Measurements from ENCODE around the gene ROBO2.

DNA sequence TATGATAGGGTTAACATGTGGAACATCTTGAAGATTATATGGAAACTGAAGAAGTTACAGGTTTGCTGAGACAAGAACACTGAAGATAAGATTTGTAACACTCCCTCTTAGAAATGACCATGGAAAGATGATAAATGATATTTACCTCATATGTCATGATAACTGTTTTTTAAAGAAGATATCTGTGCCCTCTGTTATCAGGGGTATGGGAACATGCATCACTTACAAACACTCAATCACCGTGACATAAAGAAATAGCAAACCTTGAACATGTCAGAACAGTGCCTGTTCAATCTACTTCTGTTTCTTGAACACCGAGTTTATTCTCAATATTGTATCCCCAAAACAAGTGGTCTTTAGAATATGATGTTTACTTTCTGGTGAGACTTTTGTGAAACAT is 149.4 kb downstream of the ROBO2 start:
- TF ChIP-seq, protein P1, sequence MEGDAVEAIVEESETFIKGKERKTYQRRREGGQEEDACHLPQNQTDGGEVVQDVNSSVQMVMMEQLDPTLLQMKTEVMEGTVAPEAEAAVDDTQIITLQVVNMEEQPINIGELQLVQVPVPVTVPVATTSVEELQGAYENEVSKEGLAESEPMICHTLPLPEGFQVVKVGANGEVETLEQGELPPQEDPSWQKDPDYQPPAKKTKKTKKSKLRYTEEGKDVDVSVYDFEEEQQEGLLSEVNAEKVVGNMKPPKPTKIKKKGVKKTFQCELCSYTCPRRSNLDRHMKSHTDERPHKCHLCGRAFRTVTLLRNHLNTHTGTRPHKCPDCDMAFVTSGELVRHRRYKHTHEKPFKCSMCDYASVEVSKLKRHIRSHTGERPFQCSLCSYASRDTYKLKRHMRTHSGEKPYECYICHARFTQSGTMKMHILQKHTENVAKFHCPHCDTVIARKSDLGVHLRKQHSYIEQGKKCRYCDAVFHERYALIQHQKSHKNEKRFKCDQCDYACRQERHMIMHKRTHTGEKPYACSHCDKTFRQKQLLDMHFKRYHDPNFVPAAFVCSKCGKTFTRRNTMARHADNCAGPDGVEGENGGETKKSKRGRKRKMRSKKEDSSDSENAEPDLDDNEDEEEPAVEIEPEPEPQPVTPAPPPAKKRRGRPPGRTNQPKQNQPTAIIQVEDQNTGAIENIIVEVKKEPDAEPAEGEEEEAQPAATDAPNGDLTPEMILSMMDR (IDR thresholded peaks at IDR 0.05 in 2 of 3, conservative IDR thresholded peaks at IDR 0.05 in 1 of 3; ENCODE audit: borderline replicate concordance in 1 of 3, insufficient read depth in 1 of 3, low read depth in 2 of 3, low read length in 2 of 3): no peak
- TF ChIP-seq, protein P2, sequence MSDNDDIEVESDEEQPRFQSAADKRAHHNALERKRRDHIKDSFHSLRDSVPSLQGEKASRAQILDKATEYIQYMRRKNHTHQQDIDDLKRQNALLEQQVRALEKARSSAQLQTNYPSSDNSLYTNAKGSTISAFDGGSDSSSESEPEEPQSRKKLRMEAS (IDR thresholded peaks at IDR 0.05): no peak
- TF ChIP-seq, protein P3, sequence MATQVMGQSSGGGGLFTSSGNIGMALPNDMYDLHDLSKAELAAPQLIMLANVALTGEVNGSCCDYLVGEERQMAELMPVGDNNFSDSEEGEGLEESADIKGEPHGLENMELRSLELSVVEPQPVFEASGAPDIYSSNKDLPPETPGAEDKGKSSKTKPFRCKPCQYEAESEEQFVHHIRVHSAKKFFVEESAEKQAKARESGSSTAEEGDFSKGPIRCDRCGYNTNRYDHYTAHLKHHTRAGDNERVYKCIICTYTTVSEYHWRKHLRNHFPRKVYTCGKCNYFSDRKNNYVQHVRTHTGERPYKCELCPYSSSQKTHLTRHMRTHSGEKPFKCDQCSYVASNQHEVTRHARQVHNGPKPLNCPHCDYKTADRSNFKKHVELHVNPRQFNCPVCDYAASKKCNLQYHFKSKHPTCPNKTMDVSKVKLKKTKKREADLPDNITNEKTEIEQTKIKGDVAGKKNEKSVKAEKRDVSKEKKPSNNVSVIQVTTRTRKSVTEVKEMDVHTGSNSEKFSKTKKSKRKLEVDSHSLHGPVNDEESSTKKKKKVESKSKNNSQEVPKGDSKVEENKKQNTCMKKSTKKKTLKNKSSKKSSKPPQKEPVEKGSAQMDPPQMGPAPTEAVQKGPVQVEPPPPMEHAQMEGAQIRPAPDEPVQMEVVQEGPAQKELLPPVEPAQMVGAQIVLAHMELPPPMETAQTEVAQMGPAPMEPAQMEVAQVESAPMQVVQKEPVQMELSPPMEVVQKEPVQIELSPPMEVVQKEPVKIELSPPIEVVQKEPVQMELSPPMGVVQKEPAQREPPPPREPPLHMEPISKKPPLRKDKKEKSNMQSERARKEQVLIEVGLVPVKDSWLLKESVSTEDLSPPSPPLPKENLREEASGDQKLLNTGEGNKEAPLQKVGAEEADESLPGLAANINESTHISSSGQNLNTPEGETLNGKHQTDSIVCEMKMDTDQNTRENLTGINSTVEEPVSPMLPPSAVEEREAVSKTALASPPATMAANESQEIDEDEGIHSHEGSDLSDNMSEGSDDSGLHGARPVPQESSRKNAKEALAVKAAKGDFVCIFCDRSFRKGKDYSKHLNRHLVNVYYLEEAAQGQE (IDR thresholded peaks at IDR 0.05; ENCODE audit: low read depth): no peak
- TF ChIP-seq, protein P4, sequence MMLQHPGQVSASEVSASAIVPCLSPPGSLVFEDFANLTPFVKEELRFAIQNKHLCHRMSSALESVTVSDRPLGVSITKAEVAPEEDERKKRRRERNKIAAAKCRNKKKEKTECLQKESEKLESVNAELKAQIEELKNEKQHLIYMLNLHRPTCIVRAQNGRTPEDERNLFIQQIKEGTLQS (IDR thresholded peaks at IDR 0.05): no peak
- TF ChIP-seq POLR2A (IDR thresholded peaks at IDR 0.05; ENCODE audit: borderline replicate concordance, extremely low read depth, insufficient read depth, insufficient read length) (no peak), EZH2phosphoT487 (IDR thresholded peaks at IDR 0.05; ENCODE audit: borderline replicate concordance) (no peak), EZH2 (IDR thresholded peaks at IDR 0.05) (no peak), RAD21 (IDR thresholded peaks at IDR 0.05; ENCODE audit: low read depth) (no peak), CEBPB (IDR thresholded peaks at IDR 0.05; ENCODE audit: low read depth) (no peak), POLR2AphosphoS5 (IDR thresholded peaks at IDR 0.05; ENCODE audit: low read depth, low read length) (no peak), YY1 (IDR thresholded peaks at IDR 0.05; ENCODE audit: extremely low read depth, insufficient replicate concordance, low read depth, low read length) (no peak), SP1 (IDR thresholded peaks at IDR 0.05; ENCODE audit: low read depth) (no peak)
- TF ChIP-seq, protein P5, sequence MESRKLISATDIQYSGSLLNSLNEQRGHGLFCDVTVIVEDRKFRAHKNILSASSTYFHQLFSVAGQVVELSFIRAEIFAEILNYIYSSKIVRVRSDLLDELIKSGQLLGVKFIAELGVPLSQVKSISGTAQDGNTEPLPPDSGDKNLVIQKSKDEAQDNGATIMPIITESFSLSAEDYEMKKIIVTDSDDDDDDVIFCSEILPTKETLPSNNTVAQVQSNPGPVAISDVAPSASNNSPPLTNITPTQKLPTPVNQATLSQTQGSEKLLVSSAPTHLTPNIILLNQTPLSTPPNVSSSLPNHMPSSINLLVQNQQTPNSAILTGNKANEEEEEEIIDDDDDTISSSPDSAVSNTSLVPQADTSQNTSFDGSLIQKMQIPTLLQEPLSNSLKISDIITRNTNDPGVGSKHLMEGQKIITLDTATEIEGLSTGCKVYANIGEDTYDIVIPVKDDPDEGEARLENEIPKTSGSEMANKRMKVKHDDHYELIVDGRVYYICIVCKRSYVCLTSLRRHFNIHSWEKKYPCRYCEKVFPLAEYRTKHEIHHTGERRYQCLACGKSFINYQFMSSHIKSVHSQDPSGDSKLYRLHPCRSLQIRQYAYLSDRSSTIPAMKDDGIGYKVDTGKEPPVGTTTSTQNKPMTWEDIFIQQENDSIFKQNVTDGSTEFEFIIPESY (IDR thresholded peaks at IDR 0.05; ENCODE audit: extremely low read depth, insufficient replicate concordance, low read length): no peak

Measured in HCT116 (cell line).